ENCODE data around the gene KLHL14. TPM values are rescaled to one million over a fixed set of nuclear protein-coding genes. Genes with fewer than 3 reads are reported as not detected.

Gene KLHL14
- total RNA-seq, 1 experiment from 2014 or later: not detected

DNA sequence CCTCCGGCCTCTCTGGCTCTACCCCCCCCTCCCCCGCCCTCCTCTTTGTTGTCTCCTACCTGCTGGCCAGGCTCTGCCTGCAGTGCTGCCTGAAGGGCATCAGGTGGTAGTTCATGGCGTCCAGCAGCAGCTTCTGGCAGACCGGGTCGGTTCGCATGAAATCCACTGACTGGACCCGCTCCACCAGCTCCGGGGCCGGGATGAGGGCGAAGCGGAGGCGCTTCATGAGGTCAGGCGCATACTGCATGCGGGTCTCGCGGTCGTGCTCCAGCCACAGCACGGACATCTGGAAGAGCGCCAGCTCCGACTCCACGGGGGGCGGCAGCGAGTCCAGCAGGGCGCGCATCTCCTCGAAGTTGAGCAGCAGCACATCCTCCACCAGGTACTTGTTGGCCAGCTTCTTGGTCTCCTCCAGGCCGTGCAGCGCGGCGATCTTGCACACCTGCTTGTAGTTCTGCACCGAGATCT lies 3.2 kb downstream of the KLHL14 start:
- POLR2A ChIA-PET: no interaction called here

More for the DNA sequence above, 3.2 kb downstream of the KLHL14 start:
- no TSS peak for BruUV-seq (replicated peaks)
- Histone ChIP-seq H3K79me2 (ENCODE audit: insufficient read depth, low read length) (no peaks in the 10 kb centered on the region), H3K9ac (ENCODE audit: low read length) (no peak overlapping the region), H3K4me3 (replicated peaks in 1 of 2; ENCODE audit: low read depth in 1 of 2, low read length in 2 of 2) (no peak overlapping the region), H3K9me2 (ENCODE audit: insufficient read depth) (no peaks in the 10 kb centered on the region), H3K27me3 (ENCODE audit: insufficient read depth, low read length) (no peaks in the 10 kb centered on the region), H3K4me1 (ENCODE audit: control insufficient read depth in 1 of 2, insufficient read depth in 2 of 2, low read length in 2 of 2) (no peaks in the 10 kb centered on the region), H4K20me1 (ENCODE audit: insufficient read depth) (no peaks in the 10 kb centered on the region), H3K36me3 (ENCODE audit: control insufficient read depth in 1 of 2, insufficient read depth in 2 of 2, low read length in 2 of 2) (no peaks in the 10 kb centered on the region), H2AFZ (ENCODE audit: low read depth, low read length, poor library complexity, severe bottlenecking) (no peak overlapping the region), H3K9me3 (ENCODE audit: control insufficient read depth in 1 of 2, insufficient read depth in 1 of 2, low read depth in 1 of 2, low read length in 2 of 2) (no peaks in the 10 kb centered on the region), H3K27ac (ENCODE audit: low read depth, low read length) (no peak overlapping the region), H3K4me2 (ENCODE audit: low read length) (no peak overlapping the region)
- TF ChIP-seq EGR1 (IDR thresholded peaks at IDR 0.05; ENCODE audit: low read depth) (no peak), CBX3 (IDR thresholded peaks at IDR 0.05; ENCODE audit: low read depth) (no peak), TCF7L2 (IDR thresholded peaks at IDR 0.05; ENCODE audit: borderline replicate concordance, extremely low read depth, insufficient read depth, insufficient read length) (no peak), FOSL1 (IDR thresholded peaks at IDR 0.05; ENCODE audit: low read depth) (no peak), SP1 (IDR thresholded peaks at IDR 0.05; ENCODE audit: low read depth) (no peak), POLR2A (IDR thresholded peaks at IDR 0.05; ENCODE audit: borderline replicate concordance, extremely low read depth, insufficient read depth, insufficient read length) (no peak), SRF (IDR thresholded peaks at IDR 0.05; ENCODE audit: low read depth) (no peak), JUND (IDR thresholded peaks at IDR 0.05) (no peak), EZH2 (IDR thresholded peaks at IDR 0.05) (no peak), YY1 (IDR thresholded peaks at IDR 0.05; ENCODE audit: extremely low read depth, insufficient replicate concordance, low read depth, low read length) (no peak)
- TF ChIP-seq, protein P1, sequence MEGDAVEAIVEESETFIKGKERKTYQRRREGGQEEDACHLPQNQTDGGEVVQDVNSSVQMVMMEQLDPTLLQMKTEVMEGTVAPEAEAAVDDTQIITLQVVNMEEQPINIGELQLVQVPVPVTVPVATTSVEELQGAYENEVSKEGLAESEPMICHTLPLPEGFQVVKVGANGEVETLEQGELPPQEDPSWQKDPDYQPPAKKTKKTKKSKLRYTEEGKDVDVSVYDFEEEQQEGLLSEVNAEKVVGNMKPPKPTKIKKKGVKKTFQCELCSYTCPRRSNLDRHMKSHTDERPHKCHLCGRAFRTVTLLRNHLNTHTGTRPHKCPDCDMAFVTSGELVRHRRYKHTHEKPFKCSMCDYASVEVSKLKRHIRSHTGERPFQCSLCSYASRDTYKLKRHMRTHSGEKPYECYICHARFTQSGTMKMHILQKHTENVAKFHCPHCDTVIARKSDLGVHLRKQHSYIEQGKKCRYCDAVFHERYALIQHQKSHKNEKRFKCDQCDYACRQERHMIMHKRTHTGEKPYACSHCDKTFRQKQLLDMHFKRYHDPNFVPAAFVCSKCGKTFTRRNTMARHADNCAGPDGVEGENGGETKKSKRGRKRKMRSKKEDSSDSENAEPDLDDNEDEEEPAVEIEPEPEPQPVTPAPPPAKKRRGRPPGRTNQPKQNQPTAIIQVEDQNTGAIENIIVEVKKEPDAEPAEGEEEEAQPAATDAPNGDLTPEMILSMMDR (IDR thresholded peaks at IDR 0.05 in 2 of 3, conservative IDR thresholded peaks at IDR 0.05 in 1 of 3; ENCODE audit: borderline replicate concordance in 1 of 3, insufficient read depth in 1 of 3, low read depth in 2 of 3, low read length in 2 of 3): no peak
- TF ChIP-seq, protein P2, sequence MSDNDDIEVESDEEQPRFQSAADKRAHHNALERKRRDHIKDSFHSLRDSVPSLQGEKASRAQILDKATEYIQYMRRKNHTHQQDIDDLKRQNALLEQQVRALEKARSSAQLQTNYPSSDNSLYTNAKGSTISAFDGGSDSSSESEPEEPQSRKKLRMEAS (IDR thresholded peaks at IDR 0.05): no peak
- TF ChIP-seq, protein P3, sequence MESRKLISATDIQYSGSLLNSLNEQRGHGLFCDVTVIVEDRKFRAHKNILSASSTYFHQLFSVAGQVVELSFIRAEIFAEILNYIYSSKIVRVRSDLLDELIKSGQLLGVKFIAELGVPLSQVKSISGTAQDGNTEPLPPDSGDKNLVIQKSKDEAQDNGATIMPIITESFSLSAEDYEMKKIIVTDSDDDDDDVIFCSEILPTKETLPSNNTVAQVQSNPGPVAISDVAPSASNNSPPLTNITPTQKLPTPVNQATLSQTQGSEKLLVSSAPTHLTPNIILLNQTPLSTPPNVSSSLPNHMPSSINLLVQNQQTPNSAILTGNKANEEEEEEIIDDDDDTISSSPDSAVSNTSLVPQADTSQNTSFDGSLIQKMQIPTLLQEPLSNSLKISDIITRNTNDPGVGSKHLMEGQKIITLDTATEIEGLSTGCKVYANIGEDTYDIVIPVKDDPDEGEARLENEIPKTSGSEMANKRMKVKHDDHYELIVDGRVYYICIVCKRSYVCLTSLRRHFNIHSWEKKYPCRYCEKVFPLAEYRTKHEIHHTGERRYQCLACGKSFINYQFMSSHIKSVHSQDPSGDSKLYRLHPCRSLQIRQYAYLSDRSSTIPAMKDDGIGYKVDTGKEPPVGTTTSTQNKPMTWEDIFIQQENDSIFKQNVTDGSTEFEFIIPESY (IDR thresholded peaks at IDR 0.05; ENCODE audit: extremely low read depth, insufficient replicate concordance, low read length): no peak
- intact Hi-C loops (cut with micrococcal nuclease): no loop called here
- ATAC-seq: no peak
- ChIA-PET RAD21 (ENCODE audit: low non-redundant PET in 1 of 2, low total read pairs in 2 of 2, uncharacterized antibody in 2 of 2, unreplicated experiment in 2 of 2) (no interaction called here), CTCF (no interaction called here)
- no peak for DNase-seq (ENCODE audit: low read depth, low spot score)
